A204.1 (cell line): Measurements from ENCODE around the gene IGSF21.

ENCODE experiments used
- FAIRE-seq: peaks from 2 replicates; lab custom pipeline; 2012; peaks lifted over from hg19 to GRCh38; lab: Jason Lieb, UNC

Gene IGSF21

GRCh38 chr1:18097206-18097605 is 10.4 kb upstream of the IGSF21 start:
- FAIRE-seq: no peak

GRCh38 chr1:18099026-18099425 is 8.6 kb upstream of the IGSF21 start:
- no peak for FAIRE-seq

- FAIRE-seq: no peak
Observed at GRCh38 chr1:18100060-18100459, 7.5 kb upstream of the IGSF21 start.

- peak; percentile 62 for FAIRE-seq
Observed at GRCh38 chr1:18100491-18101063, 7.0 kb upstream of the IGSF21 start.

- FAIRE-seq: no peak
Observed at GRCh38 chr1:18101508-18101907, 6.1 kb upstream of the IGSF21 start.

- FAIRE-seq: no peak
Observed at GRCh38 chr1:18103788-18104421, 3.7 kb upstream of the IGSF21 start.

- FAIRE-seq: no peak
Observed at GRCh38 chr1:18104546-18105100, 3.0 kb upstream of the IGSF21 start.

GRCh38 chr1:18105196-18105595 is 2.4 kb upstream of the IGSF21 start:
- FAIRE-seq: no peak

GRCh38 chr1:18108299-18109057 is 880 bp downstream of the IGSF21 start:
- FAIRE-seq: no peak

- no peak for FAIRE-seq
Observed at GRCh38 chr1:18109058-18109755, 1.6 kb downstream of the IGSF21 start.

GRCh38 chr1:18109756-18110597 is 2.4 kb downstream of the IGSF21 start:
- FAIRE-seq: no peak

GRCh38 chr1:18110598-18110939 is 3.0 kb downstream of the IGSF21 start:
- no peak for FAIRE-seq

- no peak for FAIRE-seq
Observed at GRCh38 chr1:18110968-18111367, 3.4 kb downstream of the IGSF21 start.

GRCh38 chr1:18111605-18112297 is 4.2 kb downstream of the IGSF21 start:
- FAIRE-seq: no peak

GRCh38 chr1:18112611-18113010 is 5.0 kb downstream of the IGSF21 start:
- FAIRE-seq: no peak

- no peak for FAIRE-seq
Observed at GRCh38 chr1:18114726-18115410, 7.3 kb downstream of the IGSF21 start.

- FAIRE-seq: no peak
Observed at GRCh38 chr1:18116777-18117176, 9.2 kb downstream of the IGSF21 start.

- FAIRE-seq: no peak
Observed at GRCh38 chr1:18118078-18118477, 10.5 kb downstream of the IGSF21 start.

GRCh38 chr1:18118491-18118890 is 10.9 kb downstream of the IGSF21 start:
- FAIRE-seq: no peak

GRCh38 chr1:18119289-18119688 is 11.7 kb downstream of the IGSF21 start:
- no peak for FAIRE-seq
